PC-9 (cell line): ENCODE results near the gene MYBPC2.
"Not testable (repeated sequence)": the region's sequence is repeated elsewhere in the genome, so short reads cannot be mapped to it uniquely, and the experiment has no call there.

ENCODE experiments used
- EZH2 ChIP-seq: fragments of 200-600 bp; sonication (generic); IDR thresholded peaks from 2 replicates; pipeline ENCODE4 v1.8.0; 2017; ENCODE audit warnings: antibody characterized with exemption, low read depth
- TF ChIP-seq, protein P1 (sequence below): fragments of 200-600 bp; sonication (generic); conservative IDR thresholded peaks from 2 replicates; pipeline ENCODE4 v1.6.1; 2017; ENCODE audit warnings: mixed run types, antibody characterized with exemption, mild to moderate bottlenecking, moderate library complexity

DNA sequence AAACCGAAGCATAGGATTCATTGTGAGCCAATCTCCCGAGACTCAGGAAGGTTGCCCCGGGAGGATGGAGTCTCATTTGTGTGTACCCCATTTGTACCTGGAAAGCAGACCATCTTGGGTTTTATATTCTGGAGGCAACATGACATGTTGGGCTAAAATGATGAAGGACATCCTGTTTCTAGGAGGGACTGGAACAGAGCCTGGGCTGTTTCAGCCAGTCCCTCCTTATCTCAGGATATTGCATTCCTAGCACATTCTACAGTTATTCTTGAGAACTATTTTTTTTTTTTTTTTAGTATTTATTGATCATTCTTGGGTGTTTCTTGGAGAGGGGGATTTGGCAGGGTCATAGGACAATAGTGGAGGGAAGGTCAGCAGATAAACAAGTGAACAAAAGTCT, 42.4 kb upstream of the MYBPC2 start:
- TF ChIP-seq, protein P1, sequence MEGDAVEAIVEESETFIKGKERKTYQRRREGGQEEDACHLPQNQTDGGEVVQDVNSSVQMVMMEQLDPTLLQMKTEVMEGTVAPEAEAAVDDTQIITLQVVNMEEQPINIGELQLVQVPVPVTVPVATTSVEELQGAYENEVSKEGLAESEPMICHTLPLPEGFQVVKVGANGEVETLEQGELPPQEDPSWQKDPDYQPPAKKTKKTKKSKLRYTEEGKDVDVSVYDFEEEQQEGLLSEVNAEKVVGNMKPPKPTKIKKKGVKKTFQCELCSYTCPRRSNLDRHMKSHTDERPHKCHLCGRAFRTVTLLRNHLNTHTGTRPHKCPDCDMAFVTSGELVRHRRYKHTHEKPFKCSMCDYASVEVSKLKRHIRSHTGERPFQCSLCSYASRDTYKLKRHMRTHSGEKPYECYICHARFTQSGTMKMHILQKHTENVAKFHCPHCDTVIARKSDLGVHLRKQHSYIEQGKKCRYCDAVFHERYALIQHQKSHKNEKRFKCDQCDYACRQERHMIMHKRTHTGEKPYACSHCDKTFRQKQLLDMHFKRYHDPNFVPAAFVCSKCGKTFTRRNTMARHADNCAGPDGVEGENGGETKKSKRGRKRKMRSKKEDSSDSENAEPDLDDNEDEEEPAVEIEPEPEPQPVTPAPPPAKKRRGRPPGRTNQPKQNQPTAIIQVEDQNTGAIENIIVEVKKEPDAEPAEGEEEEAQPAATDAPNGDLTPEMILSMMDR = not testable (repeated sequence)
- not testable (repeated sequence) for TF ChIP-seq EZH2
